NT2/D1 (cell line): ENCODE measurements around the gene KLF11.

Experiments used
- DNase-seq: peaks from one replicate; pipeline ENCODE4 v3.0.0-alpha.2; 2011; ENCODE audit warnings: low read depth, low spot score
- H3K27me3 ChIP-seq: 2 replicates; pipeline ENCODE4 v1.6.0; 2011; ENCODE audit warnings: mild to moderate bottlenecking; ENCODE audit not compliant: insufficient read length, insufficient read depth
- H3K36me3 ChIP-seq: 2 replicates; pipeline ENCODE4 v1.6.1; 2011; ENCODE audit warnings: mild to moderate bottlenecking, low read length, mixed read lengths; ENCODE audit not compliant: insufficient read depth, insufficient read length
- H3K4me1 ChIP-seq: 2 replicates; pipeline ENCODE4 v1.5.1; 2011; ENCODE audit not compliant: insufficient read depth, insufficient read length
- H3K4me3 ChIP-seq: 2 replicates; pipeline ENCODE4 v1.5.1; 2011; ENCODE audit warnings: low read depth; ENCODE audit not compliant: insufficient read length
- H3K9ac ChIP-seq: 2 replicates; pipeline ENCODE4 v1.6.0; 2011; ENCODE audit warnings: low read depth; ENCODE audit not compliant: insufficient read length
- H3K9me3 ChIP-seq: 2 replicates; pipeline ENCODE4 v1.5.1; 2011; ENCODE audit warnings: mild to moderate bottlenecking, low read length; ENCODE audit not compliant: insufficient read depth
- SUZ12 ChIP-seq: IDR thresholded peaks from 2 replicates; pipeline ENCODE4 v1.6.1; 2011; ENCODE audit not compliant: insufficient read length, insufficient read depth; ENCODE audit errors: extremely low read depth
- YY1 ChIP-seq: IDR thresholded peaks from 2 replicates; pipeline ENCODE4 v1.6.1; 2011; ENCODE audit not compliant: insufficient read length, insufficient read depth
- ZNF274 ChIP-seq: IDR thresholded peaks from 2 replicates; pipeline ENCODE4 v1.6.1; 2011; ENCODE audit warnings: mild to moderate bottlenecking, low read depth, low read length

The KLF11 gene

GRCh38 chr2:10079266-10079869 is 36.0 kb downstream of the KLF11 start:
- TF ChIP-seq SUZ12 = no peak
- no peak for TF ChIP-seq YY1
- no peak for TF ChIP-seq ZNF274
- no peaks in the 10 kb centered on the region for H3K9me3 ChIP-seq
- no peaks in the 10 kb centered on the region for H3K36me3 ChIP-seq
- peak overlapping the region; percentile 50 for H3K9ac ChIP-seq
- no peak for DNase-seq
- H3K27me3 ChIP-seq = peaks cover 32% of the 10 kb centered on the region
- H3K4me3 ChIP-seq = peak overlapping the region; percentile 36
- no peaks in the 10 kb centered on the region for H3K4me1 ChIP-seq

GRCh38 chr2:10079870-10080535 is 36.7 kb downstream of the KLF11 start, which contains the start of gene CYS1:
CYS1 (minus strand) TSS chr2:10080411; CDS start chr2:10080223, 188 bp downstream.
- Histone ChIP-seq H3K27me3 (peaks cover 32% of the 10 kb centered on the region), H3K9me3 (no peaks in the 10 kb centered on the region), H3K36me3 (no peaks in the 10 kb centered on the region), H3K4me3 (peak within 1 kb of the TSS; percentile 36), H3K9ac (peak within 1 kb of the TSS; percentile 50), H3K4me1 (no peaks in the 10 kb centered on the region)
- DNase-seq = no peak
- TF ChIP-seq YY1 (no peak), ZNF274 (no peak), SUZ12 (no peak)

GRCh38 chr2:10080536-10081304 is 37.4 kb downstream of the KLF11 start:
- no peak for DNase-seq
- Histone ChIP-seq H3K36me3 (no peaks in the 10 kb centered on the region), H3K9ac (peak overlapping the region; percentile 32), H3K4me1 (no peaks in the 10 kb centered on the region), H3K9me3 (no peaks in the 10 kb centered on the region), H3K27me3 (peaks cover 32% of the 10 kb centered on the region), H3K4me3 (peak overlapping the region; percentile 26)
- TF ChIP-seq YY1 = no peak
- TF ChIP-seq SUZ12 = no peak
- no peak for TF ChIP-seq ZNF274

- Histone ChIP-seq H3K4me1 (no peaks in the 10 kb centered on the region), H3K4me3 (no peak overlapping the region), H3K27me3 (peaks cover 24% of the 10 kb centered on the region), H3K36me3 (no peaks in the 10 kb centered on the region), H3K9me3 (no peaks in the 10 kb centered on the region), H3K9ac (no peak overlapping the region)
- TF ChIP-seq ZNF274 (no peak), YY1 (no peak), SUZ12 (no peak)
- DNase-seq = no peak
These were observed 39.7 kb downstream of the KLF11 start for GRCh38 chr2:10083046-10083445.

GRCh38 chr2:10083692-10084211 is 40.4 kb downstream of the KLF11 start:
- no peak for TF ChIP-seq YY1
- H3K9ac ChIP-seq = no peak overlapping the region
- peaks cover 17% of the 10 kb centered on the region for H3K27me3 ChIP-seq
- no peaks in the 10 kb centered on the region for H3K4me1 ChIP-seq
- H3K4me3 ChIP-seq = no peak overlapping the region
- no peaks in the 10 kb centered on the region for H3K9me3 ChIP-seq
- DNase-seq = no peak
- H3K36me3 ChIP-seq = no peaks in the 10 kb centered on the region

GRCh38 chr2:10084223-10084865 is 41.0 kb downstream of the KLF11 start:
- no peaks in the 10 kb centered on the region for H3K9me3 ChIP-seq
- H3K4me1 ChIP-seq = no peaks in the 10 kb centered on the region
- TF ChIP-seq YY1 (no peak), ZNF274 (no peak), SUZ12 (no peak)
- no peak overlapping the region for H3K9ac ChIP-seq
- no peak for DNase-seq
- peaks cover 11% of the 10 kb centered on the region for H3K27me3 ChIP-seq
- no peak overlapping the region for H3K4me3 ChIP-seq
- no peaks in the 10 kb centered on the region for H3K36me3 ChIP-seq

GRCh38 chr2:10085043-10085667 is 41.8 kb downstream of the KLF11 start:
- Histone ChIP-seq H3K4me1 (no peaks in the 10 kb centered on the region), H3K4me3 (no peak overlapping the region), H3K27me3 (peaks cover 9% of the 10 kb centered on the region), H3K9me3 (no peaks in the 10 kb centered on the region), H3K36me3 (no peaks in the 10 kb centered on the region), H3K9ac (no peak overlapping the region)
- TF ChIP-seq SUZ12 = no peak
- no peak for TF ChIP-seq YY1
- TF ChIP-seq ZNF274 = no peak
- DNase-seq = no peak
